Endothelial cell of umbilical vein (primary cell): ENCODE data around the gene PXT1. TPM values are rescaled to one million over a fixed set of nuclear protein-coding genes. Genes with fewer than 3 reads are reported as not detected.

Source experiments
- BruUV-seq: library from RNA; stranded (reverse); fragments of 400-500 nt; replicated peaks from 2 replicates; lab custom pipeline; 2021; lab: Mats Ljungman, UMichigan
- CTCF ChIA-PET: fragments of 300-600, 350-600 bp; sonication (Branson Sonifier 250); formaldehyde crosslinking; loops from one replicate; lab custom pipeline; 2021; ENCODE audit warnings: antibody characterized with exemption, inconsistent platforms; lab: Charles Lee
- POLR2A ChIA-PET: fragments of 300-600, 350-600 bp; sonication (Branson Sonifier 250); formaldehyde crosslinking; loops from one replicate; lab custom pipeline; 2021; ENCODE audit warnings: antibody characterized with exemption, inconsistent platforms; lab: Charles Lee
- DNase-seq: peaks from one replicate; pipeline ENCODE4 v3.0.0-alpha.2; 2011; ENCODE audit warnings: low read depth, low spot score
- FAIRE-seq: peaks from 2 replicates; lab custom pipeline; 2011; peaks lifted over from hg19 to GRCh38; lab: Jason Lieb, UNC
- H2AFZ ChIP-seq: 2 replicates; pipeline ENCODE4 v1.6.0; 2012; ENCODE audit warnings: low read depth, low read length, control low read depth, inconsistent platforms
- H3K27ac ChIP-seq: 2 replicates; pipeline ENCODE4 v1.5.1; 2011; ENCODE audit warnings: low read depth, mild to moderate bottlenecking, control low read depth, low read length, moderate library complexity; ENCODE audit not compliant: insufficient read depth
- H3K27me3 ChIP-seq, 2 experiments: 2 replicates each; pipeline versions ENCODE4 v1.6.0 to v1.6.1; 2011; ENCODE audit warnings: low read length in 2 of 2, mixed read lengths in 1 of 2; ENCODE audit not compliant: control insufficient read depth in 2 of 2, insufficient read depth in 2 of 2
- H3K36me3 ChIP-seq, 2 experiments: 2 replicates in 1 of 2; 3 replicates in 1 of 2; pipeline ENCODE4 v1.5.1; 2011; ENCODE audit warnings: low read length in 2 of 2, mild to moderate bottlenecking in 1 of 2, moderate library complexity in 1 of 2; ENCODE audit not compliant: control insufficient read depth in 2 of 2, insufficient read depth in 2 of 2; ENCODE audit errors: extremely low read depth in 1 of 2
- H3K4me1 ChIP-seq: 3 replicates; pipeline ENCODE4 v1.5.1; 2011; ENCODE audit warnings: mild to moderate bottlenecking, low read length; ENCODE audit not compliant: control insufficient read depth, insufficient read depth; ENCODE audit errors: extremely low read depth
- H3K4me2 ChIP-seq: 2 replicates; pipeline ENCODE4 v1.6.1; 2011; ENCODE audit warnings: low read length, control low read depth, mixed read lengths; ENCODE audit not compliant: insufficient read depth
- H3K4me3 ChIP-seq, 3 experiments: fragments of 200-600 bp in 1 of 3; sonication (generic), shearing (Covaris generic) in 1 of 3; replicated peaks in 1 of 3; 2 replicates each; pipeline ENCODE4 v1.5.1; 2011 to 2016; ENCODE audit warnings: control low read depth in 3 of 3, low read length in 3 of 3, mild to moderate bottlenecking in 2 of 3, inconsistent platforms in 1 of 3, low read depth in 1 of 3, moderate library complexity in 1 of 3; ENCODE audit not compliant: insufficient read depth in 1 of 3
- H3K79me2 ChIP-seq: 2 replicates; pipeline ENCODE4 v1.6.0; 2012; ENCODE audit warnings: low read length, inconsistent platforms; ENCODE audit not compliant: control insufficient read depth, insufficient read depth
- H3K9ac ChIP-seq: replicated peaks from 2 replicates; pipeline ENCODE3; 2011; ENCODE audit warnings: low read length, control low read depth; ENCODE audit not compliant: insufficient read depth; ENCODE audit errors: extremely low read depth
- H3K9me1 ChIP-seq: replicated peaks from 3 replicates; pipeline ENCODE4 v1.6.0; 2011; ENCODE audit warnings: mild to moderate bottlenecking, low read length; ENCODE audit not compliant: control insufficient read depth, insufficient read depth; ENCODE audit errors: extremely low read depth
- H3K9me3 ChIP-seq: replicated peaks from 2 replicates; pipeline ENCODE4 v1.5.1; 2012; ENCODE audit warnings: low read length, inconsistent platforms; ENCODE audit not compliant: control insufficient read depth, insufficient read depth
- H4K20me1 ChIP-seq: replicated peaks from 2 replicates; pipeline ENCODE3; 2011; ENCODE audit warnings: mild to moderate bottlenecking, low read length; ENCODE audit not compliant: control insufficient read depth, insufficient read depth; ENCODE audit errors: extremely low read depth
- EZH2 ChIP-seq: IDR thresholded peaks from 2 replicates; pipeline ENCODE4 v1.6.1; 2012; ENCODE audit warnings: borderline replicate concordance, low read depth, mild to moderate bottlenecking, moderate library complexity, low read length, inconsistent platforms; ENCODE audit not compliant: severe bottlenecking
- FOS ChIP-seq: IDR thresholded peaks from 2 replicates; pipeline ENCODE4 v1.6.1; 2011; ENCODE audit warnings: mild to moderate bottlenecking, low read length, moderate library complexity, borderline replicate concordance; ENCODE audit not compliant: insufficient read depth
- GATA2 ChIP-seq: IDR thresholded peaks from 2 replicates; pipeline ENCODE4 v1.7.0; 2011; ENCODE audit warnings: low read depth, mild to moderate bottlenecking, moderate library complexity, mixed read lengths, low read length; ENCODE audit not compliant: insufficient read length, insufficient read depth
- JUN ChIP-seq: IDR thresholded peaks from 2 replicates; pipeline ENCODE4 v1.6.1; 2011; ENCODE audit warnings: borderline replicate concordance, low read depth; ENCODE audit not compliant: insufficient read length, insufficient read depth
- MAX ChIP-seq: IDR thresholded peaks from 2 replicates; pipeline ENCODE4 v1.6.1; 2011; ENCODE audit not compliant: insufficient read depth, insufficient read length
- MYC ChIP-seq: IDR thresholded peaks from one replicate; pipeline ENCODE4 v1.6.1; 2011; ENCODE audit warnings: mild to moderate bottlenecking, low read depth, low read length
- POLR2A ChIP-seq: IDR thresholded peaks from 2 replicates; pipeline ENCODE4 v1.6.1; 2012; ENCODE audit warnings: low read depth, mild to moderate bottlenecking, control low read depth, low read length
- POLR2AphosphoS5 ChIP-seq: IDR thresholded peaks from 2 replicates; pipeline ENCODE4 v1.6.1; 2012; ENCODE audit warnings: low read depth, mild to moderate bottlenecking, control low read depth, low read length, moderate library complexity; ENCODE audit not compliant: insufficient read depth
- dilution Hi-C: fragments of 300-500 bp; cut with MboI; formaldehyde crosslinking; loops from one replicate; pipeline ENCODE4 v1.15.0; 2019; ENCODE audit warnings: low sequenced_read_pairs; ENCODE audit not compliant: extremely low pct_ligation_motif_present
- intact Hi-C: fragments of 100-400 bp; cut with micrococcal nuclease; formaldehyde crosslinking; loops from one replicate; pipeline ENCODE4 v1.10.0; 2022
- polyA plus RNA-seq, 4 experiments: library from polyadenylated mRNA; depleted of rRNA in 3 of 4; stranded (reverse) in 3 of 4; unstranded in 1 of 4; fragments of >200 nt; gene quantifications; 2 replicates each; pipeline versions ENCODE4 v1.2.1 to v1.2.3, GENCODE V29; 2011 to 2012; ENCODE audit warnings: missing spikeins in 1 of 4
- total RNA-seq: library from RNA; stranded (reverse); gene quantifications from 2 replicates; pipeline ENCODE4 v1.2.3, GENCODE V29; 2021
- TF ChIP-seq, protein P1 (sequence below), 2 donors: IDR thresholded peaks; 1 replicate in 1 of 2; 2 replicates in 1 of 2; pipeline ENCODE4 v1.5.1; 2011; ENCODE audit warnings: low read length in 2 of 2, mild to moderate bottlenecking in 2 of 2, moderate library complexity in 2 of 2, control low read depth in 1 of 2, inconsistent platforms in 1 of 2, low read depth in 1 of 2; ENCODE audit not compliant: insufficient read depth in 1 of 2; ENCODE audit errors: extremely low read depth in 1 of 2

The PXT1 gene
- total and polyA plus RNA-seq, 2 donors (not counting 3 experiments of a cell fraction or from before 2014, with no cell fraction given), result not detected

- Histone ChIP-seq H3K4me1 (peaks cover 14% of the 10 kb centered on the region), H4K20me1 (no peaks in the 10 kb centered on the region), H3K9me3 (no peaks in the 10 kb centered on the region), H3K27ac (no peak overlapping the region), H3K9ac (no peak overlapping the region), H3K27me3 (no peaks in the 10 kb centered on the region), H3K4me2 (no peak overlapping the region), H3K79me2 (peaks cover 62% of the 10 kb centered on the region), H3K9me1 (no peaks in the 10 kb centered on the region), H3K36me3 (no peaks in the 10 kb centered on the region), H2AFZ (no peak overlapping the region), H3K4me3 (no peak overlapping the region)
- CTCF ChIA-PET, result interaction anchor here (1.2 kb wide), 1 partner anchor 10 kb away, joined by 3 read pairs; no protein-coding TSS in a partner anchor
- no TSS peak for BruUV-seq
- dilution Hi-C loops, result no loop called here
- no peak for FAIRE-seq
- intact Hi-C loops, result no loop called here
- TF ChIP-seq MYC (no peak), JUN (no peak)
- TF ChIP-seq, protein P1, sequence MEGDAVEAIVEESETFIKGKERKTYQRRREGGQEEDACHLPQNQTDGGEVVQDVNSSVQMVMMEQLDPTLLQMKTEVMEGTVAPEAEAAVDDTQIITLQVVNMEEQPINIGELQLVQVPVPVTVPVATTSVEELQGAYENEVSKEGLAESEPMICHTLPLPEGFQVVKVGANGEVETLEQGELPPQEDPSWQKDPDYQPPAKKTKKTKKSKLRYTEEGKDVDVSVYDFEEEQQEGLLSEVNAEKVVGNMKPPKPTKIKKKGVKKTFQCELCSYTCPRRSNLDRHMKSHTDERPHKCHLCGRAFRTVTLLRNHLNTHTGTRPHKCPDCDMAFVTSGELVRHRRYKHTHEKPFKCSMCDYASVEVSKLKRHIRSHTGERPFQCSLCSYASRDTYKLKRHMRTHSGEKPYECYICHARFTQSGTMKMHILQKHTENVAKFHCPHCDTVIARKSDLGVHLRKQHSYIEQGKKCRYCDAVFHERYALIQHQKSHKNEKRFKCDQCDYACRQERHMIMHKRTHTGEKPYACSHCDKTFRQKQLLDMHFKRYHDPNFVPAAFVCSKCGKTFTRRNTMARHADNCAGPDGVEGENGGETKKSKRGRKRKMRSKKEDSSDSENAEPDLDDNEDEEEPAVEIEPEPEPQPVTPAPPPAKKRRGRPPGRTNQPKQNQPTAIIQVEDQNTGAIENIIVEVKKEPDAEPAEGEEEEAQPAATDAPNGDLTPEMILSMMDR (IDR thresholded peaks at IDR 0.05; ENCODE audit: extremely low read depth in 1 of 2, insufficient read depth in 1 of 2, low read depth in 1 of 2, low read length in 2 of 2), result no peak
- POLR2A ChIA-PET, result no interaction called here
- no peak for DNase-seq
Observed at GRCh38 chr6:36463676-36464075, 21.0 kb upstream of the PXT1 start.

GRCh38 chr6:36461646-36462045, 19.0 kb upstream of the PXT1 start:
- BruUV-seq, result no TSS peak
- H4K20me1 ChIP-seq, result no peaks in the 10 kb centered on the region
- H3K36me3 ChIP-seq, result no peaks in the 10 kb centered on the region
- H3K9me1 ChIP-seq, result no peaks in the 10 kb centered on the region
- no peak overlapping the region for H3K27ac ChIP-seq
- H3K9me3 ChIP-seq, result no peaks in the 10 kb centered on the region
- no peak overlapping the region for H3K4me3 ChIP-seq
- H3K4me1 ChIP-seq, result peaks cover 14% of the 10 kb centered on the region
- peaks cover 68% of the 10 kb centered on the region for H3K79me2 ChIP-seq
- no peak overlapping the region for H3K9ac ChIP-seq
- H3K27me3 ChIP-seq, result no peaks in the 10 kb centered on the region
- FAIRE-seq, result peak; percentile 24
- ChIA-PET POLR2A (no interaction called here), CTCF (interaction anchor here (0.8 to 1.7 kb wide), 6 partner anchors 8 to 42 kb away, joined by 3 to 6 read pairs (median 4); no protein-coding TSS in a partner anchor)
- no peak for TF ChIP-seq MAX
- no peak for TF ChIP-seq EZH2
- TF ChIP-seq JUN, result no peak
- no peak for TF ChIP-seq FOS
- TF ChIP-seq POLR2A, result no peak
- no peak for TF ChIP-seq POLR2AphosphoS5
- no peak for TF ChIP-seq GATA2
- no peak for TF ChIP-seq MYC
- TF ChIP-seq, protein P1 (IDR thresholded peaks at IDR 0.05; ENCODE audit: extremely low read depth in 1 of 2, insufficient read depth in 1 of 2, low read depth in 1 of 2, low read length in 2 of 2), result no peak
- intact Hi-C loops, result no loop called here
- H2AFZ ChIP-seq, result no peak overlapping the region
- dilution Hi-C loops, result no loop called here
- H3K4me2 ChIP-seq, result peak overlapping the region; percentile 35
- peak; percentile 17 for DNase-seq
